ENCODE results near the gene RAB40B.
"Not testable (repeated sequence)": the region's sequence is repeated elsewhere in the genome, so short reads cannot be mapped to it uniquely, and the experiment has no call there.

RAB40B gene

DNA sequence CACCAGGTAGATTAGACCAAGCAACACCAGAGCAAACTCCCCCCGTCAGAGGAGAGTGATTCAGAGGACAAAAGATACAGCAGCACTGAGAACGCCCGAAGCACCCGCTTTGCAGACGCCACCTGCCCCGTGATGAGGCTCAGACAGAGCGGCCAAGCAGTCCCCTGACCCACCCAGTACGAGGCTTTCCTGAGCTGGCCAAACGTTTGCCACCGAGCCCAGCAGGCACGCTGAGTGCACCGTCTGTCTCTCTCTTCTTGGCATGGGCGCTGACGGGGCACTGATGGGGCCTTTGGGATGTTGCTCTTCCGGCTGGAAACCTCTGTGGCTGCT lies 30.9 kb downstream of the RAB40B start:
- DNase-seq, result no peak

DNA sequence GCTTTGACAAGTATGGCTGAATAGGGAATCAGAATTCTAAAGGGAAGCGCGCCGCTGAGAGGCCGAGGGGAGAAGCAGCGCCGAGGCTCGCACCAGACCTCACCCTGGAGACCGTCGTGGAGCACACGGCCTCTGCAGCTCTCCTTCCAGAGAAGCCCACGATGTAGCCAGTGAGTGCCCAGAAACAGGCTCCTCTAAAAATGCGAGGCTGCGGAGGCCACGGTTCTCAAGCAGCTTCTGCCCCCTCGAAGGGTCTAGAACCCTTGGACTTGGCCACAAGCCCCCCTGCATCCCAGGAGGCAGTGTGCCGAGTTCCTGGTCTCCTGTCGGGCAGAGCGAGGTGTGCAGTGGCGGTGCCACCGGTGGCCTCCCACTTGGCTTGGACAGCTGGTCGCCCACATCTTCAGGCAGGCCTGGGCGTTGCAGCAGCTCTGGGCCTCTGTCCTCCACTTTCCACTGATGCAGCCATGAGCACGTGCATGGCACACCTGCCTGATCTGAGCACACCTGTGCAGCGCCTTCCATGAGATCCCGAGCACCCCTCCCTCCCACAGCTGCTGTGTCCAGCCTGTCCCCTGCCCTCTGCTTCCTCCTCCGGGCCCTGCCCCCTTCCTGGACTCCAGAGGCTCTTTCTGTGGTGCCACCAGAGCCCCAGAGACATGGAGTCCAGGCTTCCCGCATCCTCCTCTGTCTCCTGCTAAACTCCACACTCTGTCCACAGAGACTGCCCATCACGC lies 31.4 kb downstream of the RAB40B start:
- no peak for DNase-seq

DNA sequence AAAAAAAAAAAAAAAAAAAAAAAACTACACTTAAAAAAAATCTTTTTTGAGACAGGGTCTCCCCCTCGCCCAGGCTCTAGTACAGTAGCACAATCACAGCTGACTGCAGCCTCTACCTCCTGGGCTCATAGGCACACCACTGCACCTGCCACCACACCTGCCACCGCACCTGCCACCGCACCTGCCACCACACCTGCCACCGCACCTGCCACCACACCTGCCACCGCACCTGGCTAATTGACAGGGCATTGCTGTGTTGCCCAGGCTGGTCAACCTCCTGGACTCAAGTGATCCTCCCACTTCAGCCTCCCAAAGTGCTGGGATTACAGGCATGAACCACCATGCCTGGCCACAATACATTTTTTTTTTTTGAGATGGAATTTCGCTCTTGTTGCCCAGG lies 32.6 kb downstream of the RAB40B start:
- no peak for DNase-seq

DNA sequence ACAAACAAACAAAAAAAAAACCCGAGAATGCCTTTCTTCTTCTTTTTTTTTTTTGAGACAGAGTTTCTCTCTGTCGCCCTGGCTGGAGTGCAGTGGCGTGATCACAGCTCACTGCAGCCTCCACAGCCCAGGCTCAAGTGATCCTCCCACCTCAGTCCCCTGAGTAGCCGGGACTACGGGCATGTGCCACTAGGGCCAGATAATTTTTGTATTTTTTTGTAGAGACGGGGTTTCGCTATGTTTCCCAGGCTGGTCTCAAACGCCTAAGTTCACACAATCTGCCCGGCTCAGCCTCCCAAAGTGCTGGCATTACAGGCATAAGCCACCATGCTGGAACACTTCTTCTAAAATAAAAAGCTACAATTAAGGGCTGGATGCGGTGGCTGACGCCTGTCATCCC lies 33.3 kb downstream of the RAB40B start:
- no peak for DNase-seq

DNA sequence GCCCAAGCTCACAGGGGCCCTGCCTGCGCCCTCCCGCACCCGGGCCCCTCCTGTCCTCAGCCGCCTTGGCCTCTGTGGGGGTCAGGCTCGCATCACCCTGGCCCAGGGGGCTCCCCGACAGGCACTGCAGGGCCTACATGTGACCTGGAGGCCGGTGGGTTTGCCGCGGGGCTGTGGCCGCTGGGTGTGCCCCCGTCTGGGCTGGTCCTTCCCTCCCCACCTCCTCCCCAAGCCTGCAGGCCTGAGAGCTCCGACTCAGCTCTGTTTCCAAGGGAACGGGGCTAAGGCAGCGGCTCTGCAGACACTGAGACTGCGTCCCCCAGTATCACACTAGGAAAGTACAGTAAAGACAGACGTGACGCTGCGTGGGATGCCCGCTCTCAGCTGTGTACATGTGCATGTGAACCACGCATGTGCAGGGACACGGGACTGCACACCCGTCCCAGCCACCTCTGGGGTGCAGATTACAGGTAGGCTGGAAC lies 33.8 kb downstream of the RAB40B start:
- peak in 1 of 2 donors; percentile 20 for DNase-seq

DNA sequence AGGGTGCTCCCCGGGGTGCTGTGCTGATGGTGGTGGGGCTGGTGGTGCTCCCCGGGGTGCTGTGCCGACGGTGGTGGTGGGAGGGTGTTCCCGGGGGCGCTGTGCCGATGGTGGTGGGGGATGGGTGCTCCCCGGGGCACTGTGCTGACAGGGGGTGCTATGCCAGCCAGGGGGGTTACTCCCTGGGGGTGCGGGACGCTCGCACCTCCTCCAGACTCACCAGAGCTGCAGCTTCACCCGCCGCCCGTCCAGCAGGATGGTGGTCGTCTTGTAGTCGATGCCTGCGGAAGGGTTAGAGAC lies 34.3 kb downstream of the RAB40B start:
- DNase-seq, result no peak

DNA sequence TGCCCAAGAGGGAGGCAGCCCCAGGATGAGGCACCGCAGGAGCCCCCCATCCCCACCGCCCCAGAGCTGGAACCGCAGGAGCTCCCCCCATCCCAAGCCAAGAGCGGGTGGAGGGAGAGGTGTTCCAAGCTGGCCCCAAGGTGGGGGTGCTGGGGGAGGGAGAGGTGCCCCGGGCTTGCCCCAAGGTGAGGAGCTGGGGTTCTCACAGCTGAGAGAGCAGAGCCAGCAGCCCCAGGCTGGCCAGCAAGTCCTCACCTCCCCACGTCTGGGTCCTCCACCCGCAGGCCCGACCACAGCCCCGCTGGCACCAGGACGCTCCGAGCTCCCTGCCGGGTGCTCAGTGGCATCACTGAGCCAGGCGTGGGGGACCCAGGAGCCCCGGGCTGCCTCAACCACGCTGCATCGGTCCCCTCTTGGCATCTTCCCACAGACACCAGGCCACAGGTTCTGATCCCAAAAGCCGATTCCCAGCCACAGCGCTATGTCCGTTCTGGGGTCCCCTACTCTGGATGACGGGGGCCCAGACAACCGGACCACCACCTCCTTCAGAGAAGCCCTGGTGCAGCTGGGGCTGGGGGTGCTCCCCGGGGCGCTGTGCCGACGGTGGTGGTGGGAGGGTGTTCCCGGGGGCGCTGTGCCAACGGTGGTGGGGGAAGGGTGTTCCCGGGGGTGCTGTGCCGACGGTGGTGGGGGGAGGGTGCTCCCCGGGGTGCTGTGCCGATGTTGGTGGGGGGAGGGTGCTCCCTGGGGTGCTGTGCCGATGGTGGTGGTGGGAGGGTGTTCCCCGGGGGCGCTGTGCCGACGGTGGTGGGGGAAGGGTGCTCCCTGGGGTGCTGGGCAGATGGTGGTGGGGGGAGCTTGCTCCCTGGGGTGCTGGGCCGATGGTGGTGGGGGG lies 34.9 kb downstream of the RAB40B start:
- no peak for DNase-seq

DNA sequence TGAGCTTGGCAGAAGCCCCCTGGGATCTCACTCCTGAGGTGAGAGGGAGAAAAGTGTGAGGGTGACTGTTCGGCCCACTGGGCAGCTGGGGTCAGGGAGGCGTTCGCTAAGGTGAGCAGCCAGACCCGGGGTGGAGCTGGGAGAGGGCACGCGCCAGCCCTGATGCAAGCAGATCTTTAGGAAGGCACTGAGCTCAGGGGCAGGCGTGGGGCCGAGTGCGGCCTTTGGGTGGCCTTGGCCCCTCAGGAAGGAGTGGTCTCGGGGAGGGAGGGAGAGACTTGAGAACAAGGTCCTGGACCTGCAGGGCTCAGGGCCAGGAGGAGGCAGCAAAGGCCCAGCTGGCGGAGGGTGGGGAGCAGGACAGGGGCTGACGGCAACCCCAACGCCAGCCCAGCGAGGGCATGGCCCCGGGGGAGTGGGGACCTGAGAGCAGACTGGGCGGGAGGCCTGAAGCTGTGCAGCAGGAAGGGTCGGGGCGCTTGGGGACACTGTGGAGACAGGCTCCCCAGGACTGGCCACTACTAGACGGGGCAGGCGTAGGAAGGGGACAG lies 35.7 kb downstream of the RAB40B start:
- DNase-seq, result no peak

DNA sequence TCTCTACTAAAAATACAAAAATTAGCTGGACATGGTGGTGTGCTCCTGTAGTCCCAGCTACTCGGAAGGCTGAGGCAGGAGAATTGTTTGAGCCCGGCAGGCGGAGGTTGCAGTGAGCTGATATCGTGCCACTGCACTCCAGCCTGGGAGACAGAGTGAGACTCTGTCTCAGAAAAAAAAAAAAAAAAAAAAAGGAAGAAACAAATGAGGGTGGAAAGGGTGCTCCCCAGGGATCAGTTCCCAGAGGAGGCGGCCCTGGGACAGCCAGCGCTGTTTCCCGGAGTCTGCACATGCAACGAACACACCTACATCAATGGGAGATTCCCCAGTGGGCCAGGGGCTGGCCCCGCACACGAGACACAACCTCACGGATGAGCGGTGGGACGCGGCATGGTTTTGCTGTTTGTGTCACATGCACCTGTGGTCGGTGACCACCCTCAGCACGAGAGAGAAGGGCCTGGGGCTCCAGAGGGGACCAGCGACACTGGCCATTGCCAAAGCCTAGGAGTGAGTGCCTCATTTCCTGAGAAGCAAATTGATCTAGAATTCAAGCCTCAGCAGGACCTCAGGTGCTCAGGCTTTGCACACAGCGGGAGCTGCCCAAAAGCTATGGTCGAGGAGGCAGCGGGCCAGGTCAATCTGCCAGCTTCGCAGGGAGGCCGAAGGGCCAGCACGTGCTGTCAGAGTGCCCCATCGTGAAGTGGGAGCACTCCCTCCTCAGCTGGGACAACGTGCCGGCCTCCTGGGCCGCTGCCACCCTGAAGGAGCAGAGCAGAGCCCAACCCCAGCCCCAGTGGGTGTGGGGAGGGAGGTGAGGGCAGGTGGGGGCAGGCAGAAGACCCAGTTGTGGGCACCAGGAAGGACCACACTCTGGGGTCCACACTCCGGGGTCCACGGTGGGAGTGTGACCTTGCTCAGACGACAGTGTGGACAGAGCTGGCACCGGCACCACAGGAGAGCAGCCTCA lies 36.5 kb downstream of the RAB40B start:
- no peak for DNase-seq

DNA sequence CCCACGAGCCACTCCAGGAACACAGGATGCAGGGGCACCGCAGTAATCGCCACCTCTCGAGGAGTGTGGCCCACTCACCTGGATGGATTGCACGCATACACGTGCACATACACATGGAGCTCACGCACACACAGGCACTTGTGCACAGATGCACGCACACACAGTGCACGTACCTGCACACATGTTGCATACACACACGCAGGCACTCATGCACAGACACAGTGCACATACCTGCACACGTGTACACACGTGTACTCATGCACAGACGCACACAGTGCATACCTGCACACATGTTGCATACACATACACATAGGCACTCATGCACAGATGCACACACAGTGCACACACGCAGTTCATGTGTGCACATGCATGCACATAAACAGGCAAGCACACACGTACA lies 38.6 kb downstream of the RAB40B start:
- DNase-seq, result no peak

DNA sequence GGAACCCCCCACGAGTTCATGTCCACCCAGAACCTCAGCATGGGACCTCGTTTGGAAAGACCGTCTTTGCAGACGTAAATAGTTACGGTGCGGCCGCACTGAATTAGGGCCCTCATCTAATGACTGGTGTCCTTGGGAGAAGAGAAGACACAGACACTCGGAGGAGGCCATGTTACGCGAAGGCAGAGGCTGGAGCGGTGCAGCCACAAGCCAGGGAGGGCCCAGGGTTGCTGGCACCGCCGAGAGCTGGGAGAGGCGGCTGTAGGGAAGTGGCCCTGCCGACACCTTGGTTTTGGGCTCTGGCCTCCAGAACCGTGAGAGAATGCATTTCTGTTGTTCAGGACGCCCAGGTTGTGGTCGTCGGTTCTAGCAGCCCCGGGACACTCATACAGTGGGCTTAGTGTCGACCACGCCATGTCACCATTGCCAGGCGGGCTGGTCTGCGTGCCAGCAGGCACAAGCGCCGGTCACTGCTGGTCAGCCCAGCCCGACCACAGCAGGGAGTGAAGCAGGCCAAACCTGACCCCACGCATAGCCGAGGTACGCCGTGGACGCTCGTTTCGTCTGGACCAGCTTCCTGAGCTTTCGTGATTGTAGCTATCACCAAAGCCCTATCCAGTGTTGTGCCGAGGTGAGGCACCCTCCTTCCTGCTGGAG lies 39.6 kb downstream of the RAB40B start:
- DNase-seq, result no peak

DNA sequence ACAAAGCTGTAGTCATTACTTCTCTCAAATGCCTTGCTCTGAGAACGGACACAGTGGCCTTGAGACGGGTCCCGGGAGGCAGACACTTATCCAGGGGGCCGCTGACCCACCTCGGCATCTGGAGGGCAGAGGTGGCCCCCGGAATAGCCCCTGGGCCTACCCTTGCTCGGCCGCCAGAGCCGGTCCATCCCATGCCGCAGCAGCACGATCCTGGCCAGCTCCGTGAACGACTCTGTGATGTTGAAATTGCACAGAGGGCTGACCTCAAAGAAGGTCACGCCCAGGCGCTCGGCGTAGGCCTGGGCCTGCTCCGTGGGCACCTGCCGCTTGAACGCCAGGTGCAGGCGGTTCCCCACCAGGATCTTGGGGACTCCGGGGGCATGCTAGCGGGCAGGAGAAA lies 40.2 kb downstream of the RAB40B start:
- DNase-seq, result no peak

DNA sequence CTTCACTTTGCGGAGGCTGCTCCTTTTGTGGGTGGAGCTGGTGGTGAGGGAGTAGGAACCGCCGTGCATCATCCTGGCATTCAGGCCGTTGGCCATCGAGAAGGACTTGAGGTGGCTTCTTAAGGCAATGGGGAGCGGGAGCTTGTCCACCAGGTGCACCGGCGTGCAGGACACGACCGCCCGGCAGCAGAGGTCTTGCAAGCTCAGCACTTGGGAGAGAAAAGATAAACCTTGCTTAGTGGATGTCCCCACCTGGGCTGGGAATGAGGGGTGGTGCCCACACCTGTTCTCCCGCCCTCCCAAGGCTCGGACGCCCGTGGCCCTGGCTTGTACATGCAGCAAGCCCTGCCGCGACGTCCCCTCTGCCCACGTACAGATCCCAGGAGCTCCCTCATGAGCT lies 40.6 kb downstream of the RAB40B start:
- DNase-seq, result no peak

DNA sequence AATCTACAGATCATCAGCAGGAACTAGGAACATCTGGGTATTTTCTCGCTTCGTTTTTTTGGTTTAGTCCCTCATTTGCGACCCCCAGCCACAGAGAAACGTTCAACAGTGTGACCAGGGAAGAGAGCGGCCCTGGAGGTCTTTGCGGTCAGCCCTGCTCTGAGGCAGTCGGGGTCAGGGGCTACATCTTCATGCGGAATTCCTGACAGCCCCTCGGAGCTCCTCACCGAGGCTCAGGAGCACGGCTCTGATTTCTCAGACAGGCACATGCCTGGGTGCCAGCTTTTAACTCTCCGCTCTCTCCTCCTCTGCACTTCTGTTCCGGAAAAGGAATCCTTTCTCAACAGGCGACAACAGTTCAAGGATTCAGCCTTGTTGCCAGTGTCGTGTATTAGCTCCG lies 42.2 kb downstream of the RAB40B start:
- no peak for DNase-seq

DNA sequence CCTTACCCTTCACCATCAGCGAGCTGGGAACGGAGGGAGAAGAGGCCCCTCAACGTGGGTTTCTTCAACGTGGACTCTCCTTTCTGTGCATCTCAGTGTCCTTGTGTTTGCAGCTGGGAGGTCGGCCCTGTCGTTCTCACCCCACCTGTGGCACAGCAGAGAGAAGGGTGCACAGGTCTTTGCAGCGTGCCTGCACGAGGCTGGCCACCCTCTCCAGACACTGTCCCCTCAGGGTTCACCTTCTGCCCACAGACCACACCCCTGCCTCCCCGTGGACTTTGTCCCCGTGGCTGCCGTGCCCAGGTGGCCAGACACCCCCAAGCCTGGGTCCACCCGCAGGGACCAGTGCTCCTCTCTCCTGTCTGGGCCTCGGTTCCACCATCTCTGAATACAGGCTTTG lies 43.0 kb downstream of the RAB40B start:
- DNase-seq, result no peak

DNA sequence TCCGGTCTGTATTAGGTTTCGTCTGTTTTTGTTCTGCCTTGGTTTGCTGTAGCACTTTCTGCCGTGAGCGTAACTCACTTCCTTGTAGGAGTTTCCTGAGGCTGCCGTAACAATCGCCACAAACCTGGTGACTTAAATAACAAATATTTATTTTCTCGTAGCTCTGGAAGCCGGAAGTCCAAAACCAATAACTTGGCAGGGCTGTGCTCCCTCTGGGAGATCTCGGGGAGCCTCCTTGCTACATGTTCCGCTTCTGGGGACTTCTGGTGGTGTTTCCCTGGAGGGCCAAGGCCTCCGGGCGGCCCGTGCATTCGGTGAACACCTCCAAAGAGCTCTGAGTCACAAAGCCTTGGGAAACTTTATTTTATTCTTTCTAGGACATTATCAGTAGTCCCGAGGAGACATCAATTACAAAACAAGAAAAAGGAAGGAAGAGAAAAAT lies 43.4 kb downstream of the RAB40B start:
- DNase-seq, result no peak

DNA sequence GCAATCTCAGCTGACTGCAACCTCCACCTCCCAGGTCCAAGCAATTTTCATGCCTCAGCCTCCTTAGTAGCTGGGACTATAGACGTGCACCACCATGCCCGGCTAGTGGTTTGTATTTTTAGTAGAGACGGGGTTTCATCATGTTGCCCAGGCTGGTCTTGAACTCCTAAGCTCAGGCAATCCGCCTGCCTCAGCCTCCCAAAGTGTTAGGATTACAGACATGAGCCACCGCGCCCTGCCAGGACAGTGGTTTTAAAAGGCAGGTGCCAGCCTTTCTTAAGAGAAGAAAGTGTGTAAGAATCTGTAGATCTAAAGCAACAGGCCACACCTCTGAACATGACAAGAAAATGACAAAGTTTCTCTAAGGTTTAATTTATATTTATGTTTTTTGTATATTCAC lies 43.9 kb downstream of the RAB40B start:
- DNase-seq, result not testable (repeated sequence)

DNA sequence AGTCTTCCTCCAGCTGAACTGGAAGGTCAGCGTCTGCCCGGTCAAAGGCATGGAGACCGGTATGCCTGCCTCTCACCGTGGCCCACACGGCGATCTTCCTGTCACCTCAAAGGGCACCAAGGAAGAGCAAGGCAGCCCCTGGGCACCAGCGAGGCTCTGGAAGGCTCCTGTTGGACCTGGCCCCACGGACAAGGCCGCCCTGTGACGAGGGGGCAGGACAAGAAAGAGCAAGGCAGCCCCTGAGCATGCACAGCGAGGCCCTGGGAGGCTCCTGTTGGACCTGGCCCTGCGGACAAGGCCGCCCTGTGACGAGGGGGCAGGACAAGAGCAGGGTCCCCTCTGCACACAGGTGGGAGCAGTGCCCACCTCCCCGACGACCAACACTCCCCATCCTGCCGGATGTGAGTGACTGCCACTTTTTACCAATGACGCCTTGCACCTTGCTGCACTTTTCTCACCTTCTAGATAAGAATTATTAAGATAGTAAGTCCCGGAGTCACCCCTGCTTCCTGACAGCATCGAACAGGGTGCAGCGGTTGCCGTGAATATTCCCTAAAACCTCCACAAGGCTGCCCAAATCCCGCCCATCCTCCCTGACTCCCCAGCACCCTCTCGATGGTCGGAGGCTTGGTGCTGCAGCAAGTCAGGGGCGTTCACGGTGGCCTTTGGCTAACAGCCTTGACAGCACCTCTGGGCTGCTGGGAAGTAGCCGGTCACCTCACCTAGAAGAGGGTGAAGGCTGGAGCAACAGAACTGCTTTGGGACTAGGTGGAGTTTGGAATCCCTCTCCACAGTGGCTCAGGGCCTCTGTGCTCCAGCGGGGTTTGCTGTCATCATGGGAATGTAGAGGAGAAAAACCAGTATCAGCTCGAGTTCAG lies 44.6 kb downstream of the RAB40B start:
- no peak for DNase-seq

DNA sequence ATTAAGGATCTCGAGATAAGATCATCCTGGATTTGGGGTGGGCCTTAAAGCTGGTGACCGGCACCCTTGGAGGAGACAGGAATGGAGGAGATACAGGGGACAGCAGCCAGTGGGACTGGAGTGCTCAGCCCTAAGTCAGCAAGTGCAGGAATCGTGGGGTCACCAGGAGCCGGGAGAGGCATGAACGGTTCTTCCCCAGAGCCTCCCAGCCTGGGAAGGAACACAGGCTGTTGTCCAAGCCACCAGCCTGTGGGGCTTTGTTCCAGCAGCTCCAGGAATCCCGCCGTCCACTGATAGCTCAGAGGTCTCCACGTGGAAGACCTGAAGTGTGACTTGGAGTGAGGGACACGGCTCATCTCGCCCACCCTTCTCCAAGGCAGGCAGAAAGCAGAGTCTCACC lies 47.8 kb downstream of the RAB40B start:
- no peak for DNase-seq

DNA sequence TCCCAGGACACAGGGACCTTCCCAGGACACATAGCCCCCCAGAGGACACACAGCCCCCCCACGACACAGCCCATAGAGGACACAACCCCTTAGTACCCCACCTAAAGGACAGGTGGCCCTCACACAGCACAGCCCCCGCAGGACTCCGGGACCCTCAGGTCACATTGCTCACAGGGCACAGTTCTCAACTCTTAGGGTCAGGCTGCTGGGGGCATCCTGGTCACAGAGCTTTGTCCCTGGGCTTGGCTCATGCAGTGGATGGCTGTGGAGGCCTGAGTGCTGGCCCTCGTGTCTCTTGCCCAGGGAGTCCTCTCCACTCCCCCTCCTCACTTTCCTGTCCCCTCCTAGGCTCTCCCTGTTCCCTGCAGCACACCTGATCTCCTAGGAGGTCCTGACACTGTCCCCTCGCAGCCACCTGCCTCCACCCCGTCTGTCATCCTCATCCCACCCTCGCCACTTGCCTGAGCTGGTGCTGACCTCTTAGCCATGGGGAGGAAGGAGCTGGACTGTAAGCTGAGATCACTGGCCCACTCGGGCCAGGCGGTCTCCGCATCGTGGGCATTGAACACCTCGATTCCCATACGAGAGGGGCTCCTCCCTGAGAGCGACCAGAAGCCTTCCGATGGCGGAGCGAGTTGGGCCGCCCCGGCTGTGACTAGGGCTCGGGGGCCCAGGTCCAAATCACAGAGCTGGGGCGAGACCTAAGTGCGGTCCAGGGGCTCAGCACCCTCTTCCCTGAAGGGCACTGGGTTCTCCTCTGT lies 48.8 kb downstream of the RAB40B start:
- no peak for DNase-seq

Data from hippocampal formation (tissue), 2 donors.